Esophagus squamous epithelium (tissue), 4 donors: ENCODE measurements around the gene GRAP.
"Not testable (repeated sequence)": the region's sequence is repeated elsewhere in the genome, so short reads cannot be mapped to it uniquely, and the experiment has no call there.

Source experiments
- CTCF ChIP-seq, 6 experiments: fragments of 450-650 bp in 4 of 6; fragments of 200-600 bp in 2 of 6; sonication (generic) in 2 of 6; IDR thresholded peaks; one replicate each; pipeline ENCODE4 v1.5.1; 2016 to 2019; ENCODE audit warnings: antibody characterized with exemption in 6 of 6, mild to moderate bottlenecking in 4 of 6, moderate library complexity in 4 of 6
- POLR2A ChIP-seq, 4 donors: fragments of 450-650 bp; IDR thresholded peaks; one replicate each; pipeline ENCODE4 v1.6.1; 2017; ENCODE audit warnings: antibody characterized with exemption in 4 of 4, mild to moderate bottlenecking in 4 of 4, moderate library complexity in 3 of 4

DNA sequence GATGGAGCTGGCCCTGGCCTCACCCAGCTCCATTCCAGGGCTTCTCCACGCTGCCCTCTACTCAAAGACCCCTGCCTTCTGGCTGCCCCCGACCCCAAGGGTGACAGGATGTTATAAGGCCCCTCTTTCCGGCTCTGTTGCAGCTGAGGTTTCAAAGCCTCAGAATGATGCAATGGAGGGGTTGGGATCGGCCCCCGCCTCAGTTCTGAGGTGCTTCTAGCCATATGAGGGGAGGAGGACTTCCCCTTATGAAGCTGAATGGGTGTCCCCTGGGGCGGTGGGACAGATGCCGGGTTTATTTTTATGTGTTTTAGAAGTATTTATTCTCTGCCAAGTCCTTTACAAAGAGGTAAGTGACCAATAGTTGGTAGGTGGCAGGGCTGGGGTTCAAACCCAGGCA, 2.1 kb upstream of the GRAP start:
- not testable (repeated sequence) for TF ChIP-seq CTCF, POLR2A (IDR thresholded peaks at IDR 0.05)
